IMR-90 (cell line): ENCODE measurements around the gene TERC. TPM values are rescaled to one million over a fixed set of nuclear protein-coding genes. Genes with fewer than 3 reads are reported as not detected.

Experiments
- ATAC-seq: fragments of 200-7000 bp; cut with Tn5 transposase; 2 replicates; pipeline ENCODE4 v1.9.1; 2020; ENCODE audit warnings: low read depth, mild to moderate bottlenecking, moderate library complexity
- BruUV-seq: library from RNA; stranded (reverse); fragments of 400-500 nt; replicated peaks from 2 replicates; lab custom pipeline; 2021; lab: Mats Ljungman, UMichigan
- CTCF ChIA-PET: fragments of 300-600 bp; formaldehyde crosslinking; extraction: SDS; loops from one replicate; lab custom pipeline; 2021; ENCODE audit warnings: antibody characterized with exemption; lab: Yijun Ruan, JAX
- POLR2A ChIA-PET: fragments of 300-600 bp; sonication (Branson Sonifier 250); formaldehyde crosslinking; loops from one replicate; lab custom pipeline; 2022; ENCODE audit warnings: antibody characterized with exemption; ENCODE audit not compliant: unreplicated experiment; lab: Charles Lee
- DNase-seq: peaks from one replicate; pipeline ENCODE4 v3.0.0; 2013
- H2AFZ ChIP-seq: replicated peaks from 2 replicates; pipeline ENCODE3; 2013; ENCODE audit warnings: low read length, mild to moderate bottlenecking; ENCODE audit not compliant: poor library complexity
- H2AK5ac ChIP-seq: 2 replicates; pipeline ENCODE4 v1.6.1; 2013; ENCODE audit warnings: low read depth, low read length, inconsistent platforms
- H2AK9ac ChIP-seq: replicated peaks from 2 replicates; pipeline ENCODE3; 2013; ENCODE audit warnings: mild to moderate bottlenecking, low read depth, low read length, moderate library complexity; ENCODE audit not compliant: poor library complexity
- H2BK120ac ChIP-seq: 2 replicates; pipeline ENCODE4 v1.6.1; 2013; ENCODE audit warnings: low read depth, low read length, inconsistent platforms
- H2BK15ac ChIP-seq: 3 replicates; pipeline ENCODE4 v1.6.1; 2013; ENCODE audit warnings: low read depth, low read length, inconsistent platforms
- H2BK20ac ChIP-seq: 2 replicates; pipeline ENCODE4 v1.6.1; 2013; ENCODE audit warnings: low read depth, mild to moderate bottlenecking, inconsistent platforms, low read length, moderate library complexity
- H2BK5ac ChIP-seq: 2 replicates; pipeline ENCODE4 v1.6.1; 2013; ENCODE audit warnings: mild to moderate bottlenecking, low read depth, low read length, inconsistent platforms; ENCODE audit not compliant: poor library complexity, severe bottlenecking
- H3K14ac ChIP-seq: replicated peaks from 2 replicates; pipeline ENCODE4 v1.6.1; 2013; ENCODE audit warnings: low read depth, low read length, inconsistent platforms
- H3K18ac ChIP-seq: 2 replicates; pipeline ENCODE4 v1.6.1; 2013; ENCODE audit warnings: low read depth, low read length, control low read depth
- H3K23ac ChIP-seq: 2 replicates; pipeline ENCODE4 v1.6.1; 2013; ENCODE audit warnings: low read depth, low read length, inconsistent platforms
- H3K27ac ChIP-seq: 2 replicates; pipeline ENCODE4 v1.5.1; 2013; ENCODE audit warnings: mild to moderate bottlenecking, control low read depth, low read length; ENCODE audit not compliant: insufficient read depth
- H3K27me3 ChIP-seq: 2 replicates; pipeline ENCODE4 v1.6.1; 2013; ENCODE audit warnings: low read length; ENCODE audit not compliant: control insufficient read depth, insufficient read depth
- H3K36me3 ChIP-seq: 2 replicates; pipeline ENCODE4 v1.6.1; 2013; ENCODE audit warnings: low read length, mixed read lengths; ENCODE audit not compliant: control insufficient read depth, insufficient read depth
- H3K4ac ChIP-seq: 2 replicates; pipeline ENCODE4 v1.6.1; 2013; ENCODE audit warnings: low read depth, low read length, inconsistent platforms
- H3K4me1 ChIP-seq: 2 replicates; pipeline ENCODE4 v1.6.1; 2013; ENCODE audit warnings: low read length, mixed read lengths; ENCODE audit not compliant: control insufficient read depth, insufficient read depth
- H3K4me2 ChIP-seq: 2 replicates; pipeline ENCODE4 v1.6.1; 2013; ENCODE audit warnings: low read depth, mild to moderate bottlenecking, control low read depth, low read length, moderate library complexity
- H3K4me3 ChIP-seq: 2 replicates; pipeline ENCODE4 v1.5.1; 2013; ENCODE audit warnings: low read depth, mild to moderate bottlenecking, control low read depth, low read length, moderate library complexity; ENCODE audit not compliant: insufficient read depth
- H3K56ac ChIP-seq: 2 replicates; pipeline ENCODE4 v1.6.1; 2013; ENCODE audit warnings: low read length, inconsistent platforms; ENCODE audit not compliant: insufficient read depth; ENCODE audit errors: extremely low read depth
- H3K79me1 ChIP-seq, 2 experiments: 2 replicates each; pipeline ENCODE4 v1.6.1; 2013; ENCODE audit warnings: low read length in 2 of 2, inconsistent platforms in 1 of 2, low read depth in 1 of 2
- H3K9ac ChIP-seq: 2 replicates; pipeline ENCODE4 v1.6.1; 2013; ENCODE audit warnings: low read depth, low read length, control low read depth
- H3K9me1 ChIP-seq: 2 replicates; pipeline ENCODE4 v1.6.1; 2013; ENCODE audit warnings: low read length, inconsistent platforms; ENCODE audit not compliant: insufficient read depth
- H3K9me3 ChIP-seq: 2 replicates; pipeline ENCODE4 v1.6.1; 2013; ENCODE audit warnings: low read length; ENCODE audit not compliant: control insufficient read depth, insufficient read depth
- H4K20me1 ChIP-seq: 2 replicates; pipeline ENCODE4 v1.6.1; 2013; ENCODE audit warnings: low read length, inconsistent platforms; ENCODE audit not compliant: insufficient read depth
- H4K5ac ChIP-seq: 2 replicates; pipeline ENCODE4 v1.6.1; 2013; ENCODE audit warnings: mild to moderate bottlenecking, low read depth, low read length, control low read depth
- H4K8ac ChIP-seq, 2 experiments: 2 replicates each; pipeline ENCODE4 v1.6.1; 2013; ENCODE audit warnings: low read depth in 2 of 2, low read length in 2 of 2, control low read depth in 1 of 2, inconsistent platforms in 1 of 2
- H4K91ac ChIP-seq: 2 replicates; pipeline ENCODE4 v1.6.1; 2013; ENCODE audit warnings: low read depth, low read length, inconsistent platforms; ENCODE audit not compliant: insufficient read depth
- FOS ChIP-seq: fragments of 150-350 bp; IDR thresholded peaks from 2 replicates; pipeline ENCODE4 v1.6.1; 2016; ENCODE audit warnings: low read depth, low read length
- NFE2L2 ChIP-seq: fragments of 150-350 bp; IDR thresholded peaks from 2 replicates; pipeline ENCODE4 v1.6.1; 2016; ENCODE audit warnings: low read depth, mild to moderate bottlenecking, low read length
- WGBS, 2 experiments: methylation state at CpG; one replicate each; pipeline versions ENCODE4 v1.1.5 to v1.1.7; 2013; ENCODE audit warnings: missing lambda C conversion rate in 2 of 2; ENCODE audit not compliant: insufficient read length in 1 of 2; ENCODE audit errors: extremely low coverage in 2 of 2; 5-methylcytosine and 5-hydroxymethylcytosine counted together
- dilution Hi-C: fragments of 300-500 bp; cut with HindIII; formaldehyde crosslinking; loops from one replicate; pipeline ENCODE4 v1.14.3; 2018; ENCODE audit warnings: low sequenced_read_pairs; ENCODE audit not compliant: unreplicated experiment
- in situ Hi-C: fragments of 300-500 bp; cut with MboI; formaldehyde crosslinking; loops from 3 replicates; pipeline ENCODE4 v1.14.3; 2019; ENCODE audit warnings: low sequenced_read_pairs, inconsistent platforms, mixed read lengths
- intact Hi-C: fragments of 100-400 bp; cut with micrococcal nuclease; formaldehyde crosslinking; loops from 2 replicates; pipeline ENCODE4 v1.10.0; 2022
- polyA plus RNA-seq, 3 experiments: library from polyadenylated mRNA; depleted of rRNA; stranded (reverse); fragments of >200 nt; gene quantifications; 2 replicates each; pipeline ENCODE4 v1.2.3, GENCODE V29; 2012; ENCODE audit warnings: low replicate concordance in 1 of 3
- total RNA-seq: library from RNA; depleted of rRNA; stranded (reverse); fragments of >200 nt; gene quantifications from 2 replicates; pipeline ENCODE4 v1.2.3, GENCODE V29; 2012

The TERC gene
- total and polyA plus RNA-seq, 2 of the 4 experiments (the other 2 are of a cell fraction): 57.0 TPM; not detected in 1

- Histone ChIP-seq H3K4me1 (no peaks in the 10 kb centered on the region), H4K5ac (no peak overlapping the region), H2BK5ac (no peak overlapping the region), H3K9me1 (no peaks in the 10 kb centered on the region; the same call in 1 of the 2 replicates), H3K9me3 (no peaks in the 10 kb centered on the region), H3K56ac (no peak overlapping the region), H3K4me3 (no peak overlapping the region), H2AFZ (no peak overlapping the region), H3K27ac (no peak overlapping the region), H3K27me3 (no peaks in the 10 kb centered on the region), H3K9ac (no peak overlapping the region), H3K36me3 (peaks cover 2% of the 10 kb centered on the region; the same call in 1 of the 2 replicates), H3K4me2 (no peak overlapping the region), H3K14ac (no peak overlapping the region), H4K91ac (no peak overlapping the region), H3K79me1 (no peaks in the 10 kb centered on the region), H2AK5ac (no peak overlapping the region), H3K4ac (no peak overlapping the region), H2BK120ac (no peak overlapping the region), H3K23ac (no peak overlapping the region), H4K20me1 (no peaks in the 10 kb centered on the region), H4K8ac (no peak overlapping the region), H2AK9ac (no peak overlapping the region), H2BK20ac (no peak overlapping the region), H2BK15ac (no peak overlapping the region), H3K18ac (no peak overlapping the region)
- no TSS peak for BruUV-seq
- ChIA-PET CTCF (no interaction called here), POLR2A (no interaction called here)
- in situ Hi-C loops (no loop called here), intact Hi-C loops (no loop called here), dilution Hi-C loops (no loop called here)
- ATAC-seq (no peak), DNase-seq (no peak)
- no peak for TF ChIP-seq FOS
- TF ChIP-seq NFE2L2: 0 out of 2 replicates have a peak, but pooled peaks have one; percentile 11
- WGBS, 2 experiments: no CpG with 5 or more reads among the region's 3 CpGs
These were observed 39.8 kb upstream of the TERC start for GRCh38 chr3:169804681-169805080.
